GM21515 (cell line): Measurements from ENCODE around the gene BPHL.
"Not testable (repeated sequence)": the region's sequence is repeated elsewhere in the genome, so short reads cannot be mapped to it uniquely, and the experiment has no call there.

Experiments
- ATAC-seq: cut with Tn5 transposase; IDR thresholded peaks from one replicate; pipeline ENCODE4 v1.9.1; 2021; ENCODE audit not compliant: unreplicated experiment

The BPHL gene

GRCh38 chr6:3176562-3177355, 58.2 kb downstream of the BPHL start:
- no peak for ATAC-seq

DNA sequence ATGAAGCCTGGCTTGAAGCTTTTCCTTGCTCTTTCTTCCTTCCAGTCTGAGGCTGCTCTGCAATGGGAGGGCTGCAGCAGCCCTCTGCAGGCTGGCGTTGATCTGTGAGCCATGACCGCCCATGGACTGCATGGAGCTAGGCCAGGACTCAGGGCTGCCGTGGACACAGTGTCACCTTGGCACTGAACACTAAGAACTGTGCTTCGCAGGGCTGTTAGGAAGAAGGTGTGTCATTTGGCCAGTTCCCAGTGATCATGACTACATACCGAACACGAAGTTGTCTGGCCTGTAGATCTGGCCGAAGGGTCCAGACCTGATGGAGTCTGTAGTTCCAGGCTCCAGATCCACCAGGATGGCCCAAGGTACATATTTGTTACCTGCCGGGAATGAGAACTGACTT, 60.2 kb downstream of the BPHL start:
- ATAC-seq, result not testable (repeated sequence)

GRCh38 chr6:3179945-3180344, 61.4 kb downstream of the BPHL start:
- not testable (repeated sequence) for ATAC-seq

DNA sequence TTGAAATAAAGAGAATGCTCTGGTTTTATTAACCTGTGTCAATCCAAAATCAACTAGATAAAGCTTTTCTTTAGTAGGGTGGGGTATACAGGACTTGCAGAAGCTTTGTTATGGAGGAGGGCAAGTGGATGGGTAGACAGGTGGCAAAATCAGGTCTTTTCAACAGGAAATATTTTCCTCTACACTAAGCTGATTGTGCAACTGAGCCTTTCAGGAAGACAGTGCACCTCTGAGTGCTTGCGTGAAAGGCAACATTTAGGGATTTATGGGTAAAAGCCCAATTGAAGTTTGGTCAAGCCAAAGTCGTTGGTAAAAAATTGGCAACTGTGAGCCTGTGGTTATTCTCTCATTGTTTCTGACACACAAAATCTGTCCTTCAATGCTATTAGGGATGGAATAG, 62.6 kb downstream of the BPHL start:
- no peak for ATAC-seq

- no peak for ATAC-seq
Observed at GRCh38 chr6:3183066-3183465, 64.6 kb downstream of the BPHL start.

- ATAC-seq, result no peak
Observed at GRCh38 chr6:3186974-3187382, 68.5 kb downstream of the BPHL start.

- ATAC-seq, result no peak
Observed at GRCh38 chr6:3188262-3188661, 69.8 kb downstream of the BPHL start.

DNA sequence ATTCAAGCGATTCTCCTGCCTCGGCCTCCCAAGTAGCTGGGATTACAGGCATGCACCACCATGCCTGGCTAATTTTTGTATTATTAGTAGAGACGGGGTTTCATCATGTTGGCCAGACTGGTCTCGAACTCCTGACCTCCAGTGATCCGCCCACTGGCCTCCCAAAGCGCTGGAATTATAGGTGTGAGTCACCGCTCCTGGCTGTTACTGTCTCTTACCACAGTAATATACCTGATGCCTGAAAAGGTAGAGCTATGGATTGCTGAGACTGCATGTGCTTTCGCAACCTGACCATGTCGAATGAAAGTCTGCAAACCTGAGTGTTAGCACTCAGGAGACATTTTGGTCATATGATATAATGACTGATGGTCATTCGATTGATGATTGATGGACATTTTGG, 70.7 kb downstream of the BPHL start:
- ATAC-seq, result not testable (repeated sequence)

- ATAC-seq, result no peak
Observed at GRCh38 chr6:3190056-3190455, 71.5 kb downstream of the BPHL start.

- ATAC-seq, result no peak
Observed at GRCh38 chr6:3190779-3191178, 72.3 kb downstream of the BPHL start.

DNA sequence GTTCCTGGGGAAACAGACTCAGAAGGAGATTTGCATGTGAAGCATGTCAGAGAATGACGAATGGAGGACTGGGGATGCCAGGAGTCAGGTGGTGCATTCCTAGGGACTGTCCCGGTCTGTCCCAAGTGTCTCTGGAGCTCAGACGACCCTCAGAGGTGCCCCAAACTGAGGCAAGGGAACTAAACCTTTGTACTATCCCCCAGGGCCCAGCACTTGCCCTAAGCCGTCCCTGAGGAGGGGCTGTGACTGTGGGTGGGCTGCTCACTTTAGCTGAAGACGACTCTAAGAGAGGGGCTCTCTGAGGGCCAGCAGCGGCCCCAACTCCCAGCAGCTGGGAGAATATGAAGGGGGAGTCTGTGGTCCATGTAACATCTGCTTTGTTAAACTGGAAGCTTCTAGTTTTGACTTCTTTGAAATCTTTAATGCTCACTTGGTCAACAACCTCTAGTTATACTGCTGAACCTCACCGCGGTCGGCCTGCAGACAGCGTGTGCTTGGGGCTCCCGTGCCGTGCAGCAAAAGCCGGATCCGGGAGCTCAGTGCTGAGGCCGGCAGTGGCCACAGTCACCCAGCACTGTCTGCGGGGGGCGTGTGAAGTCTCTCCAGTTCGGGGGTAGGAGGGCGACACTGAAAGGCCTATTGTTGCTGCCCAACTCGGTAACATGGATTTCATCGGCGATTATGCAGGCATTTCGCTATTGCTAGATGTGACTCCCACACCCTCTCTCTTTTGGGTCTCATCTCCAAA, 74.8 kb downstream of the BPHL start:
- no peak for ATAC-seq

GRCh38 chr6:3194535-3195419, 76.3 kb downstream of the BPHL start:
- no peak for ATAC-seq

- ATAC-seq, result no peak
Observed at GRCh38 chr6:3195420-3195694, 76.8 kb downstream of the BPHL start.

DNA sequence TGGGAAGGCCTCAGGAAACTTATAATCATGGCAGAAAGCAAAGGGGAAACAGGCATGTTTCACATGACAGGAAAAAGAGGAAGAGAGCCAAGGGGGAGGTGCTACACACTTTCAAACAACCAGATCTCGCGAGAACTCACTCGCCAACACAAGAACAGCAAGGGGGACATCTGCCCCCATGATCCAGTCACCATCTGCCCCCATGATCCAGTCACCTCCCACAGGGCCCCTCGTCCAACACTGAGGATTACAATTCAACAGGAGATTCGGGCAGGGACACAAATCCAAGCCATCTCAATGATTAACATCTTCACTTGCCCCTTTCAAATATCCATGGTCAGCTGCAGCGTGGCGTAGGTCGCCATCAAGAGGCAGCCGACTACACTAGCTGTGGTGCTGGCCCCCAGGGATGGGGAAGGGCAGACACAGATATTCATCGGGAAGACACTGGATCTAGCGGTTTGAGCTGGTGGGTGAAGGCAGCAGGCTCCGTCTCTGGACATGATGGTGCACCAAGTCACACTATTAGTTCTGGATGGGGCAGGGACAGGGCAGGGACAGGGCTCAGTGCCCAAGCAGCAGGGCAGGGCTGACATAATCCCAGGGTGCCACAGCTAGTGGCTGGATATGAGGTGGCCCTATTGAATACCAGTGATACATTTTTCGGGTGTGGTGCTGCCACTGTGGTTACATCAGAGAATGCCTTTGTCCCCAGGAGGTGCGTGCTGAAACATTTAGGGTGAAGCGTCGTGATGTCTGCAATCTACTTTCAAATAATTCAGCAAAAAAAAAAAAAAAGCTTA, 77.4 kb downstream of the BPHL start:
- no peak for ATAC-seq

- ATAC-seq, result no peak
Observed at GRCh38 chr6:3196770-3197169, 78.3 kb downstream of the BPHL start.

DNA sequence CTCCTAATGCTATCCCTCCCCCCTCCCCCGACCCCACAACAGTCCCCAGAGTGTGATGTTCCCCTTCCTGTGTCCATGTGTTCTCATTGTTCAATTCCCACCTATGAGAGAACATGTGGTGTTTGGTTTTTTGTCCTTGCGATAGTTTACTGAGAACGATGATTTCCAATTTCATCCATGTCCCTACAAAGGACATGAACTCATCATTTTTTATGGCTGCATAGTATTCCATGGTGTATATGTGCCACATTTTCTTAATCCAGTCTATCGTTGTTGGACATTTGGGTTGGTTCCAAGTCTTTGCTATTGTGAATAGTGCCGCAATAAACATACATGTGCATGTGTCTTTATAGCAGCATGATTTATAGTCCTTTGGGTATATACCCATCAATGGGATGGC, 79.2 kb downstream of the BPHL start:
- ATAC-seq, result not testable (repeated sequence)

GRCh38 chr6:3199382-3199781, 80.9 kb downstream of the BPHL start:
- ATAC-seq, result no peak

DNA sequence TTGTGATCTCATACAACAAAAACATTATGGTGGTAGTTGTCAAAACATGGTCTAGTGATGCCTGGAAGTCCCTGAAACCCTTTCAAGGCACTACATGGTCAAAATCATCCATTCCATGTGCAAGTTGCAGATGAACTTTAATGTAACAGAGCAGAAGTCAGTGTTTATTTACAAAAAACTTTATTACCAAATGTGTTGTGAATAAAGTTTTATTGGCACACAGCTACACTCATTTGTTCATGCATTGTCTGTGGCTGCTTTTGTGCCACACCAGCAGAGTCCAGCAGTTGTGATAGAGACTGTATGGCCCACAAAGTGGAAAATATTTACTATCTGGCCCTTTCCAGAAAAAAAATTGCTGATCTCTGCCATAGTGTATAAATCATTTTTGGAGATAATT, 82.2 kb downstream of the BPHL start:
- no peak for ATAC-seq

- no peak for ATAC-seq
Observed at GRCh38 chr6:3201388-3201787, 82.9 kb downstream of the BPHL start.
